Uterus (tissue), 4 donors: Measurements from ENCODE around the gene KRTAP24-1. TPM values are rescaled to one million over a fixed set of nuclear protein-coding genes. Genes with fewer than 3 reads are reported as not detected.

Source experiments
- DNase-seq, 2 donors: peaks; one replicate each; pipeline ENCODE4 v3.0.0-alpha.2; 2019 to 2020
- H3K27ac ChIP-seq, 2 donors: fragments of 200-600 bp; sonication (generic); 1 replicate in 1 of 2; 2 replicates in 1 of 2; pipeline ENCODE4 v1.5.1; 2016 to 2018
- H3K27me3 ChIP-seq, 2 donors: fragments of 200-600 bp; sonication (generic); one replicate each; pipeline ENCODE4 v1.5.1; 2018 to 2019; ENCODE audit warnings: control low read depth in 1 of 2
- H3K36me3 ChIP-seq, 2 donors: fragments of 200-600 bp; sonication (generic); one replicate each; pipeline ENCODE4 v1.5.1; 2019; ENCODE audit warnings: control low read depth in 1 of 2
- H3K4me1 ChIP-seq, 2 donors: fragments of 200-600 bp; sonication (generic); one replicate each; pipeline ENCODE4 v1.5.1; 2018 to 2019; ENCODE audit warnings: control low read depth in 1 of 2
- H3K4me3 ChIP-seq, 2 donors: fragments of 200-600 bp; sonication (generic); 1 replicate in 1 of 2; 2 replicates in 1 of 2; pipeline ENCODE4 v1.5.1; 2018 to 2019; ENCODE audit warnings: mild to moderate bottlenecking in 1 of 2
- H3K9me3 ChIP-seq, 2 donors: fragments of 200-600 bp; sonication (generic); one replicate each; pipeline ENCODE4 v1.5.1; 2019; ENCODE audit warnings: control low read depth in 1 of 2
- CTCF ChIP-seq, 4 experiments: fragments of 200-600 bp in 2 of 4; fragments of 450-650 bp in 2 of 4; sonication (generic) in 2 of 4; IDR thresholded peaks; one replicate each; pipeline ENCODE4 v1.5.1; 2016 to 2019; ENCODE audit warnings: antibody characterized with exemption in 4 of 4, mild to moderate bottlenecking in 2 of 4, moderate library complexity in 1 of 4
- POLR2A ChIP-seq, 2 donors: fragments of 450-650 bp; IDR thresholded peaks; one replicate each; pipeline ENCODE4 v1.6.1; 2016; ENCODE audit warnings: antibody characterized with exemption in 2 of 2, mild to moderate bottlenecking in 1 of 2, moderate library complexity in 1 of 2
- intact Hi-C: fragments of 100-400 bp; cut with DNase I; formaldehyde crosslinking; loops from one replicate; pipeline ENCODE4 v1.15.1; 2023; ENCODE audit warnings: low total_unique reads
- total RNA-seq, 4 donors: library from RNA; depleted of rRNA in 3 of 4; stranded (reverse); fragments of >200 nt in 3 of 4; gene quantifications; one replicate each; pipeline versions ENCODE4 v1.1.0 to v1.2.4, GENCODE V29; 2014 to 2023
- donor health status: DM: yes; HTN: yes; CAD: no.

The KRTAP24-1 gene
- total RNA-seq, 4 donors from 2014 or later, result not detected

- Histone ChIP-seq H3K27me3 (no peaks in the 10 kb centered on the region), H3K27ac (no peak overlapping the region), H3K4me3 (no peak overlapping the region), H3K4me1 (no peaks in the 10 kb centered on the region), H3K9me3 (no peaks in the 10 kb centered on the region), H3K36me3 (no peaks in the 10 kb centered on the region)
- no peak for TF ChIP-seq CTCF (IDR thresholded peaks at IDR 0.05)
- TF ChIP-seq POLR2A (IDR thresholded peaks at IDR 0.05), result no peak
- no peak for DNase-seq
- intact Hi-C loops, result no loop called here
These were observed 50.7 kb downstream of the KRTAP24-1 start for GRCh38 chr21:30232011-30232410.

Other genes starting within 250 kb of the KRTAP24-1 start
- gene CLDN17, start 116.1 kb downstream of the KRTAP24-1 start, total RNA-seq, result not detected
- not detected for gene CLDN8, start 66.9 kb downstream of the KRTAP24-1 start, total RNA-seq
- gene KRTAP25-1, start 6.6 kb upstream of the KRTAP24-1 start, total RNA-seq, result not detected
- gene KRTAP26-1, start 37.4 kb upstream of the KRTAP24-1 start, total RNA-seq, result not detected
- gene KRTAP27-1, start 54.7 kb upstream of the KRTAP24-1 start, total RNA-seq, result not detected
- gene KRTAP23-1, start 65.7 kb upstream of the KRTAP24-1 start, total RNA-seq, result not detected
- not detected for gene KRTAP13-2, start 89.3 kb upstream of the KRTAP24-1 start, total RNA-seq
- not detected for gene KRTAP13-1, start 113.1 kb upstream of the KRTAP24-1 start, total RNA-seq
- gene KRTAP13-3, start 143.0 kb upstream of the KRTAP24-1 start, total RNA-seq, result not detected
- gene KRTAP13-4, start 147.3 kb upstream of the KRTAP24-1 start, total RNA-seq, result not detected
- gene KRTAP15-1, start 157.3 kb upstream of the KRTAP24-1 start, total RNA-seq, result not detected
- gene KRTAP19-1, start 197.4 kb upstream of the KRTAP24-1 start, total RNA-seq, result not detected
- gene KRTAP19-2, start 204.5 kb upstream of the KRTAP24-1 start, total RNA-seq, result not detected
- gene KRTAP19-3, start 209.1 kb upstream of the KRTAP24-1 start, total RNA-seq, result not detected
- not detected for gene KRTAP19-4, start 214.2 kb upstream of the KRTAP24-1 start, total RNA-seq
- not detected for gene KRTAP19-5, start 219.2 kb upstream of the KRTAP24-1 start, total RNA-seq